WI38 (cell line): ENCODE results near the gene PHF20.
"Not testable (repeated sequence)": the region's sequence is repeated elsewhere in the genome, so short reads cannot be mapped to it uniquely, and the experiment has no call there.

Experiments used
- H3K4me3 ChIP-seq: 2 replicates; pipeline ENCODE4 v1.5.1; 2011; ENCODE audit warnings: low read depth, mild to moderate bottlenecking, control low read depth, low read length
- CTCF ChIP-seq: IDR thresholded peaks from 2 replicates; pipeline ENCODE4 v1.5.1; 2012; ENCODE audit warnings: low read depth, mild to moderate bottlenecking, control low read depth, low read length

The PHF20 gene

DNA sequence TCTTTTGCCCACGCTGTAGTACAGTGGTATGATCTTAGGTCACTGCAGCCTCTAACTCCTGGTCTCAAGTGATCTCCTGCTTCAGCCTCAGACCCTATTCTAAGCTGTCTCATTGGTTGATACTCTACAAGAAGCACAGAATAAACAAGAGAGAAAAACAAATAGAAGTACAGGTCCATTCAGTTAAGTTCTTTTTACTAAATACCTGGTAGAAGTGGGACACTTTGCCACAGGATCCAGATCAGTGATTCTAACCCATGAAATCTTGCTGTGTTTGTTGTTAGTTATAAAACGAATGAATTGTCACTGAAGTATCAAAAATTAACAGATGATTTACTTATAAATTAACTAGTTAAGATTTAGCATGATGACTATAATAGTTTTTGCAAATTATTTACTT, 105.8 kb downstream of the PHF20 start:
- TF ChIP-seq CTCF: no peak
- H3K4me3 ChIP-seq: no peak overlapping the region

GRCh38 chr20:35878113-35878625, 106.4 kb downstream of the PHF20 start:
- TF ChIP-seq CTCF: no peak
- H3K4me3 ChIP-seq: no peak overlapping the region

DNA sequence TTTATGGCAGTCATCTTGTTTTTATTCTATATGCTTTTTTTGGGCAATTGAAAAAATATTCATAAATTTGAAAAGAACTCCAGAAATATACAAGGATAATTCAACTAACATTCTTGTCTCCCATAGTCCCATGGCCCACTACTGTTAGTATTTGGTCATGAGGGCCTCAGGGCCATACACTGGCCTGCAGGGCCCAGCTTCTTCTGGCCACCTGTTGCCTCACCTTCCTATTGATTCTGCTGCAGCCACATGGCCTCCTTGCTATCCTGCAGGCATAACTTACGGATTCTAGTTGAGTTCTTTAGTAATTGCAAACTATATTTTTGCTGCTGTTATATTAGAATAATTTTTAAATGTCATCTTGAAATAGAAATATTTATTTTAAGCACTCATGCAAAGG, 109.9 kb downstream of the PHF20 start:
- H3K4me3 ChIP-seq: no peak overlapping the region
- TF ChIP-seq CTCF: no peak

- H3K4me3 ChIP-seq: not testable (repeated sequence)
These were observed 110.8 kb downstream of the PHF20 start for GRCh38 chr20:35882427-35883161.

- H3K4me3 ChIP-seq: peak overlapping the region; percentile 35
- TF ChIP-seq CTCF: no peak
These were observed 111.5 kb downstream of the PHF20 start for GRCh38 chr20:35883336-35883777.

- peak overlapping the region; percentile 35 for H3K4me3 ChIP-seq
- TF ChIP-seq CTCF: peak; percentile 57
These were observed 112.1 kb downstream of the PHF20 start for GRCh38 chr20:35883778-35884540.

- no peak for TF ChIP-seq CTCF
- H3K4me3 ChIP-seq: peak overlapping the region; percentile 31
These were observed 112.7 kb downstream of the PHF20 start for GRCh38 chr20:35884541-35884865.
